Mammary epithelial cell (primary cell): ENCODE data around the gene MTAP.

Source experiments
- CTCF ChIP-seq, 2 donors: IDR thresholded peaks in 1 of 2; conservative IDR thresholded peaks in 1 of 2; 2 replicates each; pipeline ENCODE4 v1.5.1; 2011 to 2012; ENCODE audit warnings: inconsistent platforms in 2 of 2, low read length in 2 of 2, mild to moderate bottlenecking in 2 of 2, control low read depth in 1 of 2, low read depth in 1 of 2; ENCODE audit not compliant: insufficient read depth in 1 of 2; ENCODE audit errors: extremely low read depth in 1 of 2
- EZH2 ChIP-seq: IDR thresholded peaks from 2 replicates; pipeline ENCODE4 v1.6.1; 2012; ENCODE audit warnings: low read length, inconsistent platforms, borderline replicate concordance

GRCh38 chr9:21933281-21933680 lies 130.8 kb downstream of the MTAP start:
- TF ChIP-seq CTCF (conservative IDR thresholded peaks at IDR 0.05 in 1 of 2, IDR thresholded peaks at IDR 0.05 in 1 of 2; ENCODE audit: extremely low read depth in 1 of 2, insufficient read depth in 1 of 2, low read depth in 1 of 2, low read length in 2 of 2) (no peak), EZH2 (no peak)
